ENCODE measurements around the gene GPR153. TPM values are rescaled to one million over a fixed set of nuclear protein-coding genes. Genes with fewer than 3 reads are reported as not detected.

The GPR153 gene
- total and polyA plus RNA-seq, 4 donors: 0.37 to 5.9 (median 2.7) TPM

GRCh38 chr1:6221210-6221784 is 39.6 kb downstream of the GPR153 start:
- Histone ChIP-seq H3K36me3 (ENCODE audit: control insufficient read depth in 4 of 4, insufficient read depth in 3 of 4, low read depth in 1 of 4, low read length in 3 of 4) (peaks cover 6 to 35% (median 22%) of the 10 kb centered on the region in 4 donors), H3K27ac (ENCODE audit: low read depth in 1 of 2, low read length in 2 of 2) (no peak overlapping the region), H3K27me3 (ENCODE audit: control insufficient read depth in 4 of 4, insufficient read depth in 4 of 4, low read length in 3 of 4) (no peaks in the 10 kb centered on the region), H3K9ac (ENCODE audit: low read depth in 1 of 2, low read length in 2 of 2) (no peak overlapping the region), H3K4me1 (ENCODE audit: control insufficient read depth in 4 of 4, insufficient read depth in 4 of 4, low read length in 3 of 4) (no peaks in the 10 kb centered on the region), H3K4me3 (ENCODE audit: low read depth in 1 of 3, low read length in 3 of 3) (no peak overlapping the region), H3K9me3 (ENCODE audit: control insufficient read depth in 4 of 4, low read length in 3 of 4) (no peaks in the 10 kb centered on the region)
- no peak for DNase-seq (ENCODE audit: low spot score)
- TF ChIP-seq YY1 (IDR thresholded peaks at IDR 0.05) (no peak), RAD21 (IDR thresholded peaks at IDR 0.05) (no peak), CTCF (IDR thresholded peaks at IDR 0.05; ENCODE audit: low read depth, low read length, missing input control) (no peak), FOXA1 (IDR thresholded peaks at IDR 0.05) (no peak), REST (IDR thresholded peaks at IDR 0.05) (no peak), ATF3 (IDR thresholded peaks at IDR 0.05) (no peak), MAX (IDR thresholded peaks at IDR 0.05) (no peak), JUND (IDR thresholded peaks at IDR 0.05) (no peak), TAF1 (conservative IDR thresholded peaks at IDR 0.05) (no peak), NR2F2 (IDR thresholded peaks at IDR 0.05) (no peak), FOXA2 (IDR thresholded peaks at IDR 0.05) (no peak), HNF4G (IDR thresholded peaks at IDR 0.05) (no peak), SP1 (IDR thresholded peaks at IDR 0.05) (no peak), HNF4A (conservative IDR thresholded peaks at IDR 0.05) (no peak)
- WGBS: 97% methylated on average over 12 of the region's 12 CpGs

- peaks cover 1 to 31% (median 16%) of the 10 kb centered on the region in 4 donors for H3K36me3 ChIP-seq (ENCODE audit: control insufficient read depth in 4 of 4, insufficient read depth in 3 of 4, low read depth in 1 of 4, low read length in 3 of 4)
Observed at GRCh38 chr1:6220236-6220635, 40.7 kb downstream of the GPR153 start.

More at GRCh38 chr1:6220236-6220635, 40.7 kb downstream of the GPR153 start:
- Histone ChIP-seq H3K4me1 (ENCODE audit: control insufficient read depth in 4 of 4, insufficient read depth in 4 of 4, low read length in 3 of 4) (no peaks in the 10 kb centered on the region), H3K27me3 (ENCODE audit: control insufficient read depth in 4 of 4, insufficient read depth in 4 of 4, low read length in 3 of 4) (no peaks in the 10 kb centered on the region), H3K9ac (ENCODE audit: low read depth in 1 of 2, low read length in 2 of 2) (no peak overlapping the region), H3K4me3 (ENCODE audit: low read depth in 1 of 3, low read length in 3 of 3) (no peak overlapping the region), H3K27ac (ENCODE audit: low read depth in 1 of 2, low read length in 2 of 2) (no peak overlapping the region), H3K9me3 (ENCODE audit: control insufficient read depth in 4 of 4, low read length in 3 of 4) (no peaks in the 10 kb centered on the region)
- TF ChIP-seq TAF1 (conservative IDR thresholded peaks at IDR 0.05) (no peak), NR2F2 (IDR thresholded peaks at IDR 0.05) (no peak), REST (IDR thresholded peaks at IDR 0.05) (no peak), HNF4A (conservative IDR thresholded peaks at IDR 0.05) (no peak), FOXA1 (IDR thresholded peaks at IDR 0.05) (no peak), CTCF (IDR thresholded peaks at IDR 0.05; ENCODE audit: low read depth, low read length, missing input control) (no peak), GABPA (IDR thresholded peaks at IDR 0.05 in 1 of 2, conservative IDR thresholded peaks at IDR 0.05 in 1 of 2) (no peak), RAD21 (IDR thresholded peaks at IDR 0.05) (no peak)
- 92% methylated on average over 8 of the region's 8 CpGs for WGBS
- DNase-seq (ENCODE audit: low spot score): no peak

Measured in liver (tissue), 9 donors.